ENCODE results near the gene GCM1.

DNA sequence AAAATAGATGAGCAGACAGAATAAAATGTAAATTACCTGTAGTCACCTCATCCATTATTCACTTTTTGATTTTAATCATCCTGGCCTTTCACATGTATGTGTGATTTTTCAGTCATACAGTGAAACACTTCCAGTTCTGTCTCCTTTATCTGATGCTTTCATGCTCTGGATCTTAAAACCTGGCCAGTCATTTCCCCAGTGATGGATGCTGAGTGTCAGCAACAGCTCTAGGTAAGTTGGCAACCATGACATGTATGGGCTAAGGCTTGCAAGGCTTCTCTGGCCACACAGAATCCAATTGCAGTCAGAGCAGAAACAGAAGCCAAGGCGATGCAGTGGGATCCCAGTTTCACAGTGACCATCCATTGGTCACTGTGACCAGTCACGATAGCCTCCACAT, 47.6 kb downstream of the GCM1 start:
- TF ChIP-seq, protein P1, sequence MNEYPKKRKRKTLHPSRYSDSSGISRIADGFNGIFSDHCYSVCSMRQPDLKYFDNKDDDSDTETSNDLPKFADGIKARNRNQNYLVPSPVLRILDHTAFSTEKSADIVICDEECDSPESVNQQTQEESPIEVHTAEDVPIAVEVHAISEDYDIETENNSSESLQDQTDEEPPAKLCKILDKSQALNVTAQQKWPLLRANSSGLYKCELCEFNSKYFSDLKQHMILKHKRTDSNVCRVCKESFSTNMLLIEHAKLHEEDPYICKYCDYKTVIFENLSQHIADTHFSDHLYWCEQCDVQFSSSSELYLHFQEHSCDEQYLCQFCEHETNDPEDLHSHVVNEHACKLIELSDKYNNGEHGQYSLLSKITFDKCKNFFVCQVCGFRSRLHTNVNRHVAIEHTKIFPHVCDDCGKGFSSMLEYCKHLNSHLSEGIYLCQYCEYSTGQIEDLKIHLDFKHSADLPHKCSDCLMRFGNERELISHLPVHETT (tag by site-specific recombination; IDR thresholded peaks at IDR 0.05) = no peak
- TF ChIP-seq, protein P2, sequence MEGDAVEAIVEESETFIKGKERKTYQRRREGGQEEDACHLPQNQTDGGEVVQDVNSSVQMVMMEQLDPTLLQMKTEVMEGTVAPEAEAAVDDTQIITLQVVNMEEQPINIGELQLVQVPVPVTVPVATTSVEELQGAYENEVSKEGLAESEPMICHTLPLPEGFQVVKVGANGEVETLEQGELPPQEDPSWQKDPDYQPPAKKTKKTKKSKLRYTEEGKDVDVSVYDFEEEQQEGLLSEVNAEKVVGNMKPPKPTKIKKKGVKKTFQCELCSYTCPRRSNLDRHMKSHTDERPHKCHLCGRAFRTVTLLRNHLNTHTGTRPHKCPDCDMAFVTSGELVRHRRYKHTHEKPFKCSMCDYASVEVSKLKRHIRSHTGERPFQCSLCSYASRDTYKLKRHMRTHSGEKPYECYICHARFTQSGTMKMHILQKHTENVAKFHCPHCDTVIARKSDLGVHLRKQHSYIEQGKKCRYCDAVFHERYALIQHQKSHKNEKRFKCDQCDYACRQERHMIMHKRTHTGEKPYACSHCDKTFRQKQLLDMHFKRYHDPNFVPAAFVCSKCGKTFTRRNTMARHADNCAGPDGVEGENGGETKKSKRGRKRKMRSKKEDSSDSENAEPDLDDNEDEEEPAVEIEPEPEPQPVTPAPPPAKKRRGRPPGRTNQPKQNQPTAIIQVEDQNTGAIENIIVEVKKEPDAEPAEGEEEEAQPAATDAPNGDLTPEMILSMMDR (tag by site-specific recombination; IDR thresholded peaks at IDR 0.05) = no peak
- TF ChIP-seq ZNF248 (tag by site-specific recombination; IDR thresholded peaks at IDR 0.05) (no peak), ZNF580 (tag by site-specific recombination; IDR thresholded peaks at IDR 0.05) (no peak)

All from HEK293 (cell line).